H4 (cell line): ENCODE results near the gene CUX1. TPM values are rescaled to one million over a fixed set of nuclear protein-coding genes. Genes with fewer than 3 reads are reported as not detected.
"Not testable (repeated sequence)": the region's sequence is repeated elsewhere in the genome, so short reads cannot be mapped to it uniquely, and the experiment has no call there.

Experiments
- DNase-seq: peaks from one replicate; pipeline ENCODE4 v3.0.0-alpha.2; 2015; ENCODE audit warnings: low spot score
- total RNA-seq: library from RNA; depleted of rRNA; stranded (reverse); fragments of >200 nt; shearing (Covaris generic); gene quantifications from 2 replicates; pipeline ENCODE4 v1.2.3, GENCODE V29; 2014

CUX1 gene
- total RNA-seq, 1 experiment from 2014 or later: 20.1 TPM

GRCh38 chr7:101917566-101917965 lies 100.1 kb downstream of the CUX1 start:
- no peak for DNase-seq

DNA sequence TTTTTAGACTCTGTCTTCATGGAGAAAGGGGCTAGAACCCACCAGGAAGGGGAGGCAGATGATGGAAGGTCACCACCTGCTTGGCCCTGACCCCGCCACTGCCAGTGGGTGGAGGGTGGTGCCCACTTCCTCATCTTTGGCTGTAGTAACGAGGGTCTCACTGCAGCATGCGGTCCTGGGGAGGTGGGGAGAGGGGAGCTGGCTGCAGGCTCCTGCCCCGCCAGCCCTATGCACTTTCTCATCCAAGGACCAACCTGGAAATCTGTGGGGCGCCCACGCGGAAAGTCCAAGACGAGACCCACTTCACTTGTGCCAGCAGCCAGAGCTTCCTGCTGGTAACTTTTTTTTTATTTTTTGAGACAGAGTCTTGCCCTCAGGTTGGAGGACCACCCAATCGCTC lies 101.0 kb downstream of the CUX1 start:
- no peak for DNase-seq

GRCh38 chr7:101919363-101920115 lies 102.1 kb downstream of the CUX1 start:
- DNase-seq: no peak

DNA sequence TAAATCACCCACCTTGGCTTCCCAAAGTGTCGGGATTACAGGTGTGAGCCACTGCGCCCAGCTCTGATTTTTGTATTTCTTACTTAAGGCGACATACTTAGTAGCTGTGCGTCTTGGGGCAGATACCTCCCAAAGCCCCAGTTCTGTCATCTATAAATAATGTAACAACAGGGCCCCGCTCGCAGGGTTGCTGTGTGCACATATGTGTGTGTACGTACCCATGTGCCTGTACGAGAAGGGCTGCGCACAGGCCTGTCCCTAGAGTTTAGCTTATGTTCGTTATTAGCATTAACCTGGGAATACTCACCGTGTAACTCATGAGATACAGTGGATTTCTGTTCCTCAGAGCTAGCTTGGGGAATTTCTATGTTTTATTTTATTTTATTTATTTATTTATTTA lies 103.6 kb downstream of the CUX1 start:
- no peak for DNase-seq

GRCh38 chr7:101921546-101922489 lies 104.4 kb downstream of the CUX1 start:
- DNase-seq: not testable (repeated sequence)

DNA sequence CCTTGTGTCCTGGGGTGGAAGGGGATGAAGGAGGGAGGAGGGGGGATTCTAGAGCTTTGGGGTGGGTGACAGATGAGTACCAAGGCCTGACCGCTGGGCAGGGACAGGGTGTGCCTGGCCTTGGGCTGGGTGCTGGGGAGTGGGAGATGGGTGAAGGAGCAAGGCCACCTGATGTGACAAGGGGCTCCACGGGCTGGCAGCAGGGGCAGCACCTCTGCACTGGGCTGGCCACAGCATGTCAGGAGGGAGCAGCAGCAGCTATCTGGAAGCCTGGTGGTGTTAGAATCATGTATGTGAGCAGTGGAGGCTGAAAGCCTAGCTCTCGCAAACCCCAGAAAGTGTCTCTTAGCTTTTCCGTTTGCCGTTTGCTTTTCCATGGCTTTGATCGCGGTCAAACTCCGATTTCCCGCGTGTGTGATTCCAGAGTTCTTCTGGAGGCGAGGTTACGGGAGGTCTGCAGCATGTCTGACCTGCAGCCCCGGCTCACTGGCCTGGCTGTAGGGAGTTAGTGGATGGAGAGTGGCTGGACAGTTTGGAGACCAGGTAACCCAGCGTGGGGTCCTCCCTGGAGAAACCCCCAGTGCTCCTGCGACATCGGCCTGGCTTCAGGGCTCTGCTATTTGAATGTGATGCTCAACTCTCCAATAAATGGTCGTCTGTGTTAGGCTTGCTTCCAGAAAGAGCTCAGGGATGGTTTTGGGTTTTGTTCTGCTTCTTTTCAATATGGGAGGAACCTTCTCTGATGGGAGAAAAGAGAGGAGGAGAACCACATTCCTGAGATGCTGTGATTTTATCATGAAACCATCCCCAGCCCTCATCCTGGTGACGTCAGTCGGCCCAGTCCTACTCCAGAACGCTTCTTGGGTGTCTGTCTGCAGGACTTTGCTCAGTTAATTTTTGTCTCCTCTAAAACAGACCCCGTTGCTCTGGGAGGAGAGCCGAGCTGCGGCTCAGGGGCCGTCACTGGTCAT lies 105.5 kb downstream of the CUX1 start:
- DNase-seq: no peak

DNA sequence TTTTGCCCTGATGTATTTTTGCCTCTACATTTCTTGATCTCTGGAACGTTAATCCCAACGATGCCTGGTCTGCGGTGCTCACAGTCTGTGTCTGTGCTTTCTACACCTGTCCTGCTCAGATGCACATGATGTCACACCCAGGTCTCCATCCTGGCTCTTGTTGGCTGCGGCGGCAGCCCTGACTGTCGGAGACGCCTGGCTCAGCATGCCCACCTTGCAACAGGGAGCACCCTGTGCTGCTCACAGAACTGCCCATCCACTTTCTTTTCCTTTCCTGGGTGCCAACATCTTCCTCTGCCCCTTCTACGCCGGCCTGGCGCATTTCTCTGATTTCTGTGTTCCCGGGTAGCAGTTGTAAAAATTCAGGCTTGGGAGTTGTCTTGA lies 106.2 kb downstream of the CUX1 start:
- DNase-seq: no peak

DNA sequence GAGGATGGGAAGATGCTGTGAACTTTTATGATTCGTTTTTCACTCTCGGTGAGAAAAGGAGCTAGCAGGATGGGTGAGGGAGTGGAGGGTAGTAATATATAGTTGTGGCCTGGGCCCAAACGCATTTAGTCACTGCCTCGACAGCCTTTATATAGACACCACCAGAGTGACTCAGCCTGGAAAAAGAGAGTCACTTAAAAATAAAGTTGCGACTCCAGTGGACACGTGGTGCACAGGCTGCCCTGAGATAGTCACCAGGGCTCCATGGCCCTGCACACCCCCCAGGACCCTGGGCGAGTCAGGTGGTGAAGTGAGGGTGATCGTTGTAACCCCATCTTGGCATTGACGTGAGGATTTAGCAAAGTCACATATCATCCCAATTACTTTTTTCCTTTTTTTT lies 106.7 kb downstream of the CUX1 start:
- DNase-seq: no peak

DNA sequence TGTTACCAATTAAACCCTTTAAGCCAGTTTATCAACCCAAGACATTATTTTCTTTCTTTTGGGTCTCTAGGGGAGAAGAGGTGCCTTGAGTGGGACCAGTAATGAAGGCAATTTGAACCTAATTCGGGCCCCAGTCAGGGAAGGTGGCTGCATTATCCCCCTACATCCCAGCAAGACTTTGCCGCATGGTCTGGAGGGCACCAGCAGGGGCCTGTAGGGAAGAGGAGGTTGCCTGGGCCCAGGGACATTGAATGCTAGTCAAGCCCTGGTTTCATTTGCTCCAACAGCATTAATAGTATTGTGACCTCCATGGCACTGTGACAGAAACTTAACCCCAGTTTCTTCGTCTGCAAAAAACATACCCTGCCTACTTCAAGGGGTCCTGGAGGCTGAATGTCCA lies 108.8 kb downstream of the CUX1 start:
- no peak for DNase-seq

DNA sequence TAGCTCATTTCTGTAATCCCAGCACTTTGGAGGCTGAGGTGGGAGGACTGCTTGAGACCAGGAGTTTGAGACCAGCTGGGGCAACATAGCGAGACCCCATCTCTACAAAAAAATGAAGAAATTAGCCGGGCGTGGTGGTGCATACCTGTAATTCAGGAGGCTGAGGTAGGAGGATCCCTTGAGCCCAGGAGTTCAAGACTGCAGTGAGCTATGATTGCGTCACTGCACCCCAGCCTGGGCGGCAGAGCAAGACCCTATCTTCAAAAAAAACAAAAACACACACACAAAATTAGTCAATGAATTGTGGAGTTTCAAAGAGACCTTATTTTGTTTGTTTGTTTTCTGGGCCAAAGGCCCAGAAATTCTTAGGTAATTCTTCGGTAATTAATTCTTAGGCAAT lies 110.0 kb downstream of the CUX1 start:
- DNase-seq: no peak

DNA sequence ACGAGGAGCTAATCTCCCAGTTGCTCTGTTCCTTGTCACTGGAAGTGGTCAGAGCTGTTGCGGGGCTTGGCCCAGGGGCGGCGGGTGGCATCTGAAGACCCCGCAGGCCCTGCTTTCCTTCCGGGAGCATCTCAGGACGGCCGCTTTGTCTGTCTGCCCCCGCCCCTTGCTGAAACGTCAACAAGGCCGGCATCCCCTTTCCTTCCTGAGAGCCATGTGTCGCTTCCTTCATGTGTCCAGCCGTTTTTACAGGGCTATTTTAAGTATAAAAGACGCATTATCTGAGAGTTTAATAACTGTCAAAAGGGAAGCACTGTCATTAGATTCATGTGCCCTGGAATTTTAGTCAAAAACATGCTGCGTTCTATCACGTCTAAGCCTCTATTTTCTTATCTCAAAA lies 110.4 kb downstream of the CUX1 start:
- DNase-seq: no peak

- no peak for DNase-seq
Measured at GRCh38 chr7:101929256-101929655, 111.8 kb downstream of the CUX1 start.

- not testable (repeated sequence) for DNase-seq
Measured at GRCh38 chr7:101929911-101930310, 112.5 kb downstream of the CUX1 start.

- no peak for DNase-seq
Measured at GRCh38 chr7:101932083-101932482, 114.7 kb downstream of the CUX1 start.

- DNase-seq: no peak
Measured at GRCh38 chr7:101933028-101933427, 115.6 kb downstream of the CUX1 start.

GRCh38 chr7:101933688-101934121 lies 116.3 kb downstream of the CUX1 start:
- no peak for DNase-seq

DNA sequence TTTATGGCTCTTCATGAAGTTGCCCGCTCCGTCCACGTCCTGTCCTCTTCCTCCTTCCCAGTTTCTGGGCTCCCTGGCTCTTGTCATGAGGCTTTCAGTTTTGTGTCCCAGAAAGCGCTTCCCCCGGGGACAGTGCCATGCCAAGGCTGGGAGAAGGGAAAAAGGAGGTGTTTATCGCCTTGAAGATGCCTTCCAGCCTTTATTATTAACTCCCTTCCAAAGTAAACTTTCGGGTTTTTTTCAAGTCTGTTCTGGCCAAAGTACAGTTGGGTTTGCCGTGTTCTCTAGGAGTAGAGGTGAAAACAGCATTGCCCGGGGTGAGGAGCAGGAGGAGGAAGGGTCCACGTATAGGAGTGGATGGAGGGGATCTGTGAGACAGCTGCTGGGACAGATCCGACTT lies 117.2 kb downstream of the CUX1 start:
- no peak for DNase-seq

DNA sequence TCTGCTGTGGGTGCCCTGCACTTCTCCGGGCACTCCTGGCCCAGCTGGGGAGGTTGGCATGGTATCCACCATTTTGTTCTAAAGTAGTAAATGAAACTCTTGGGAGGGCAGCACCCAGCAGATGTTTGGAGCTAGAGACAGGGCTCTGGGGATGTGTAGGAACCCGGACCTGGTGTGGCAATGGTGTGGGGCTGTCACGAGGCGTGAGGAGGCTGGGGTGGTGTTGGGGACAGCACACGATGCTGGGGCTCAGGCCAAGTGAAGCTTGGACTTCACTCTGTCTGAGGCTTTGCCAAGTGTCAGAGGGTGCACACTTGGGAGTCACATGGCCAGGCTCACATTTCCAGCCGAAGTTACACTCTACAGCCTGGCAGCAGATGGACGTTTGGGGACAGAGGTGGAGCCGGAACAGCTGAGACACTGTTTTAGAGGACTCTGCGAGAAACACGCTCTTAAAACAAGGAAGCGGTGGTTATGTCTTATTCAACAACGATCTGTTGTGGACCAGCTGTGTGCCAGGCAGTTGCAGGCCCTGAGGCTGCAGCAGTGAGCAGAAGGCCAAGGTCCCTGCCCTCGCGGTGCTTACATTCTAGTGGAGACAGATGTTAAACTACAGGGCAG lies 118.2 kb downstream of the CUX1 start:
- DNase-seq: no peak

DNA sequence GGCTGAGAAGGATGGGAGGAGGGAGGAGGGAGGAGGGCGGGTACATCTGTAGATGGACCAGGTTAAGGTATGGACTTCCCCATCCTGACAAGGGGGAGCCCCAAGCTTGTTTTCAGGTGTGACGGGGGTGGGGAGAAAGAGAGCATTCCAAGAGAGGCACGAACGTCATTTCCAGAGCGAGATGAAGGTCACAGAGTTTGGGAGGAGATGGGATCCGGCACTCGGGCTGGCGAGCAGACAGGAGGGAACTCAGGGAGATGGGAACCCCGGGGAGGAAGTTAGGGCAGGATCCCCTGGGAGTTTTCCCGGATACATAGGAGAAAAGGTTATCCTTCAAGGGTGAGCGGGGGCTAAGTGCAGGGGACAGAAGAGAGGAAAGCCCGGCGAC lies 118.8 kb downstream of the CUX1 start:
- DNase-seq: no peak

GRCh38 chr7:101936611-101937231 lies 119.3 kb downstream of the CUX1 start:
- no peak for DNase-seq
